ENCODE results near the gene DNAI1. TPM values are rescaled to one million over a fixed set of nuclear protein-coding genes. Genes with fewer than 3 reads are reported as not detected.

DNAI1 gene
- total RNA-seq, 1 donor: not detected

GRCh38 chr9:34510497-34511468, 52.2 kb downstream of the DNAI1 start:
- no peak for DNase-seq (ENCODE audit: low read depth in 2 of 3, low spot score in 2 of 3)

- DNase-seq (ENCODE audit: low read depth in 2 of 3, low spot score in 2 of 3): no peak
These were observed 53.8 kb downstream of the DNAI1 start for GRCh38 chr9:34512131-34513078.

GRCh38 chr9:34513567-34514214, 55.1 kb downstream of the DNAI1 start:
- no peak for DNase-seq (ENCODE audit: low read depth in 2 of 3, low spot score in 2 of 3)

- no peak for DNase-seq (ENCODE audit: low read depth in 2 of 3, low spot score in 2 of 3)
These were observed 55.8 kb downstream of the DNAI1 start for GRCh38 chr9:34514401-34514800.

- no peak for DNase-seq (ENCODE audit: low read depth in 2 of 3, low spot score in 2 of 3)
These were observed 56.2 kb downstream of the DNAI1 start for GRCh38 chr9:34514816-34515215.

- DNase-seq (ENCODE audit: low read depth in 2 of 3, low spot score in 2 of 3): no peak
These were observed 57.4 kb downstream of the DNAI1 start for GRCh38 chr9:34515959-34516358.

GRCh38 chr9:34517185-34517584, 58.6 kb downstream of the DNAI1 start:
- no peak for DNase-seq (ENCODE audit: low read depth in 2 of 3, low spot score in 2 of 3)

GRCh38 chr9:34518110-34518616, 59.6 kb downstream of the DNAI1 start:
- DNase-seq (ENCODE audit: low read depth in 2 of 3, low spot score in 2 of 3): no peak

- DNase-seq (ENCODE audit: low read depth in 2 of 3, low spot score in 2 of 3): no peak
These were observed 60.3 kb downstream of the DNAI1 start for GRCh38 chr9:34518896-34519295.

- no peak for DNase-seq (ENCODE audit: low read depth in 2 of 3, low spot score in 2 of 3)
These were observed 60.9 kb downstream of the DNAI1 start for GRCh38 chr9:34519321-34520020.

- no peak for DNase-seq (ENCODE audit: low read depth in 2 of 3, low spot score in 2 of 3)
These were observed 61.5 kb downstream of the DNAI1 start for GRCh38 chr9:34520096-34520495.

- DNase-seq (ENCODE audit: low read depth in 2 of 3, low spot score in 2 of 3): no peak
These were observed 62.1 kb downstream of the DNAI1 start for GRCh38 chr9:34520505-34521385.

GRCh38 chr9:34521406-34522045, 62.9 kb downstream of the DNAI1 start:
- no peak for DNase-seq (ENCODE audit: low read depth in 2 of 3, low spot score in 2 of 3)

GRCh38 chr9:34522091-34522887, 63.7 kb downstream of the DNAI1 start:
- no peak for DNase-seq (ENCODE audit: low read depth in 2 of 3, low spot score in 2 of 3)

GRCh38 chr9:34522971-34523797, 64.6 kb downstream of the DNAI1 start, which contains the start of gene ENHO:
ENHO (minus strand) TSS chr9:34522990; CDS start chr9:34521695, 1,295 bp downstream.
- peak; percentile 88 to 90 (median 88) for DNase-seq (ENCODE audit: low read depth in 2 of 3, low spot score in 2 of 3)

- no peak for DNase-seq (ENCODE audit: low read depth in 2 of 3, low spot score in 2 of 3)
These were observed 65.7 kb downstream of the DNAI1 start for GRCh38 chr9:34524349-34524748.

- DNase-seq (ENCODE audit: low read depth in 2 of 3, low spot score in 2 of 3): no peak
These were observed 67.4 kb downstream of the DNAI1 start for GRCh38 chr9:34526026-34526425.
